GM12878 (cell line): ENCODE results near the gene KLHL30. TPM values are rescaled to one million over a fixed set of nuclear protein-coding genes. Genes with fewer than 3 reads are reported as not detected.

Experiments used
- ATF3 ChIP-seq: IDR thresholded peaks from 2 replicates; pipeline ENCODE4 v1.6.1; 2011; ENCODE audit warnings: low read depth, mild to moderate bottlenecking, low read length, moderate library complexity, borderline replicate concordance; ENCODE audit errors: extremely low read depth
- ATF7 ChIP-seq: fragments of 450-650 bp; IDR thresholded peaks from 2 replicates; pipeline ENCODE4 v1.6.1; 2016; ENCODE audit warnings: low read depth, mild to moderate bottlenecking
- BCLAF1 ChIP-seq: fragments of 450-650 bp; IDR thresholded peaks from 2 replicates; pipeline ENCODE4 v1.6.1; 2017; ENCODE audit warnings: antibody characterized with exemption, mild to moderate bottlenecking, moderate library complexity
- BMI1 ChIP-seq: fragments of 450-650 bp; IDR thresholded peaks from 2 replicates; pipeline ENCODE4 v1.6.1; 2016; ENCODE audit warnings: mild to moderate bottlenecking, moderate library complexity, borderline replicate concordance
- BRCA1 ChIP-seq: IDR thresholded peaks from 2 replicates; pipeline ENCODE4 v1.6.1; 2011; ENCODE audit warnings: low read depth, low read length, improper control_type of control experiment
- EP300 ChIP-seq, 2 experiments: fragments of 150-350 bp in 1 of 2; IDR thresholded peaks; 2 replicates each; pipeline ENCODE4 v1.6.1; 2011 to 2012; ENCODE audit warnings: low read depth in 2 of 2, low read length in 2 of 2, borderline replicate concordance in 1 of 2, improper control_type of control experiment in 1 of 2, inconsistent platforms in 1 of 2; ENCODE audit not compliant: control insufficient read depth in 1 of 2
- ESRRA ChIP-seq: IDR thresholded peaks from 2 replicates; pipeline ENCODE4 v1.6.1; 2012; ENCODE audit warnings: mild to moderate bottlenecking, low read length, improper control_type of control experiment
- HCFC1 ChIP-seq: fragments of 150-350 bp; IDR thresholded peaks from 2 replicates; pipeline ENCODE4 v1.6.1; 2014; ENCODE audit warnings: low read length
- HDAC6 ChIP-seq: fragments of 200-600 bp; sonication (generic); IDR thresholded peaks from one replicate; pipeline ENCODE4 v1.8.0; 2017; ENCODE audit warnings: antibody characterized with exemption; ENCODE audit not compliant: unreplicated experiment
- MAX ChIP-seq: IDR thresholded peaks from 2 replicates; pipeline ENCODE4 v1.6.1; 2012; ENCODE audit warnings: low read depth, low read length, improper control_type of control experiment
- MEF2B ChIP-seq: fragments of 450-650 bp; IDR thresholded peaks from 2 replicates; pipeline ENCODE4 v1.6.1; 2018; ENCODE audit warnings: mild to moderate bottlenecking, moderate library complexity; ENCODE audit not compliant: partially characterized antibody, poor library complexity, severe bottlenecking
- MTA2 ChIP-seq: fragments of 450-650 bp; IDR thresholded peaks from 2 replicates; pipeline ENCODE4 v1.6.1; 2016; ENCODE audit warnings: low read depth, mild to moderate bottlenecking, moderate library complexity
- PAX5 ChIP-seq: IDR thresholded peaks from 2 replicates; pipeline ENCODE4 v1.6.1; 2011; ENCODE audit warnings: low read depth, low read length, borderline replicate concordance
- RB1 ChIP-seq: fragments of 450-650 bp; formaldehyde crosslinking; IDR thresholded peaks from 2 replicates; pipeline ENCODE4 v1.6.1; 2017; ENCODE audit warnings: mild to moderate bottlenecking, borderline replicate concordance
- SIN3A ChIP-seq: IDR thresholded peaks from 2 replicates; pipeline ENCODE4 v1.6.1; 2012; ENCODE audit warnings: low read depth, low read length, improper control_type of control experiment
- USF1 ChIP-seq: IDR thresholded peaks from 2 replicates; pipeline ENCODE4 v1.6.1; 2011; ENCODE audit warnings: borderline replicate concordance, low read depth, mild to moderate bottlenecking, moderate library complexity, mixed read lengths, low read length; ENCODE audit not compliant: insufficient read depth; ENCODE audit errors: extremely low read length
- ZNF207 ChIP-seq: fragments of 450-650 bp; IDR thresholded peaks from 2 replicates; pipeline ENCODE4 v1.6.1; 2014; ENCODE audit warnings: antibody characterized with exemption, mild to moderate bottlenecking, borderline replicate concordance
- ZNF592 ChIP-seq: fragments of 450-650 bp; IDR thresholded peaks from 2 replicates; pipeline ENCODE4 v1.6.1; 2017; ENCODE audit warnings: mild to moderate bottlenecking, moderate library complexity
- polyA plus RNA-seq, 11 experiments: library from polyadenylated mRNA; depleted of rRNA in 4 of 11; unstranded in 6 of 11; stranded (reverse) in 5 of 11; fragments of >200 nt; fragmentation: Nextera tagmentation in 4 of 11; fragmentation: Illumina TruSeq in 1 of 11; extraction: Ambion mirVana in 4 of 11; extraction: Trizol in 1 of 11; gene quantifications; 1 replicate in 1 of 11; 2 replicates in 10 of 11; pipeline versions ENCODE4 v1.2.1 to v1.2.3, GENCODE V29; 2011 to 2016; ENCODE audit warnings: inconsistent platforms in 2 of 11, missing spikeins in 2 of 11, low read depth in 1 of 11
- total RNA-seq, 4 experiments: library from RNA; depleted of rRNA in 3 of 4; stranded (reverse); fragments of >200 nt in 3 of 4; fragmentation: Illumina TruSeq in 1 of 4; extraction: Trizol in 1 of 4; gene quantifications; 2 replicates each; pipeline versions ENCODE4 v1.2.1 to v1.2.3, GENCODE V29; 2013 to 2021
- TF ChIP-seq, protein P1 (sequence below): fragments of 450-650 bp; IDR thresholded peaks from 2 replicates; pipeline ENCODE4 v1.6.1; 2014; ENCODE audit warnings: mild to moderate bottlenecking

Gene KLHL30
- total and polyA plus RNA-seq, 10 of the 15 experiments (the other 5 are each of a cell fraction or from before 2014, with no cell fraction given) = 0.03 TPM; not detected in 9

DNA sequence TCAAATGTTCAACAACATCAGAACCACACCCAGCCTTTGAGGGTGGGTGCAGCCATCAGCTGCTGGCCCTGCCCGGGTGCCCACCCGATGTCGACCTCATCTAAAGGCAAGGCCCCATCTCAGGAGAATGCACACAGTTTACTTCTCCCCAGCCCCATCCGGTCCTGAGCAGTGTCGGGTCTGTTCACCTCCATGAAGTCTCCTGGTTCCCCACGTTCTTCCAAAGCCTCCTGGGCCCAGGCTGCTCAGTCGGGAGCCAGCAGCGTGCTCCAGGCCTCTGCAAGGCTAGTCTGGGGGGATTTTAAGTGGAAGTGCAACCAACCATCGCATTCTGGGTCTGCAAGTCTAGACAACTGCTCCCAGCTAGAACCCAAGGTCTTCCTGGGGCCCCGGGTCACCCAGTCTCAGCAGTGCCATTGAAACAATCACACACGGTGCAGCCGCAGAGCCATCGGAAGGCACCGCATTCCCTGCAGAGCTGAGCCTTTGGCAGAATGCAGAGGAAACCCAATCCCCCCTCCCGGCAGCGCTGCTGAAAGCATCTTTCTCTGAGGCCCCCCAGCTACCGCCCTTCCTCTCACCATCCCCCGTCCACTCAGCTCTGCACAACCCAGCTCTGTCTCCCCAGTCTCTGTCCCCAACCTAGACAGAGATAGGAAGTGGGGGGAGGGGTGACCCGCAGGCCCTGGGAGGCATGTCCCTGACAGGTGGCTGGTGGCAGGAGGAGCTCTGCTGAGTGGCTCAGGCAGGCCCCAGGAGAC is 29.9 kb upstream of the KLHL30 start (continued):
- TF ChIP-seq MAX (no peak), ESRRA (no peak), ZNF207 (no peak), RB1 (no peak), EP300 (IDR thresholded peaks at IDR 0.05; ENCODE audit: borderline replicate concordance in 1 of 2, control insufficient read depth in 1 of 2, low read depth in 2 of 2, low read length in 2 of 2) (peak in 1 of 2 experiments; percentile 36; a peak in 1 of 4 replicates), PAX5 (peak; percentile 29; the same call in 1 of the 2 replicates), BCLAF1 (no peak), ATF3 (no peak), BRCA1 (no peak), MEF2B (peak; percentile 72), ATF7 (no peak), BMI1 (no peak), HDAC6 (no peak), USF1 (no peak), HCFC1 (no peak), SIN3A (no peak), ZNF592 (no peak), MTA2 (no peak)
- TF ChIP-seq, protein P1, sequence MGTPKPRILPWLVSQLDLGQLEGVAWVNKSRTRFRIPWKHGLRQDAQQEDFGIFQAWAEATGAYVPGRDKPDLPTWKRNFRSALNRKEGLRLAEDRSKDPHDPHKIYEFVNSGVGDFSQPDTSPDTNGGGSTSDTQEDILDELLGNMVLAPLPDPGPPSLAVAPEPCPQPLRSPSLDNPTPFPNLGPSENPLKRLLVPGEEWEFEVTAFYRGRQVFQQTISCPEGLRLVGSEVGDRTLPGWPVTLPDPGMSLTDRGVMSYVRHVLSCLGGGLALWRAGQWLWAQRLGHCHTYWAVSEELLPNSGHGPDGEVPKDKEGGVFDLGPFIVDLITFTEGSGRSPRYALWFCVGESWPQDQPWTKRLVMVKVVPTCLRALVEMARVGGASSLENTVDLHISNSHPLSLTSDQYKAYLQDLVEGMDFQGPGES = no peak
